ENCODE measurements around the gene VWA5A. TPM values are rescaled to one million over a fixed set of nuclear protein-coding genes. Genes with fewer than 3 reads are reported as not detected.

Gene VWA5A
- total RNA-seq, 1 experiment from 2014 or later: 3.1 TPM

DNA sequence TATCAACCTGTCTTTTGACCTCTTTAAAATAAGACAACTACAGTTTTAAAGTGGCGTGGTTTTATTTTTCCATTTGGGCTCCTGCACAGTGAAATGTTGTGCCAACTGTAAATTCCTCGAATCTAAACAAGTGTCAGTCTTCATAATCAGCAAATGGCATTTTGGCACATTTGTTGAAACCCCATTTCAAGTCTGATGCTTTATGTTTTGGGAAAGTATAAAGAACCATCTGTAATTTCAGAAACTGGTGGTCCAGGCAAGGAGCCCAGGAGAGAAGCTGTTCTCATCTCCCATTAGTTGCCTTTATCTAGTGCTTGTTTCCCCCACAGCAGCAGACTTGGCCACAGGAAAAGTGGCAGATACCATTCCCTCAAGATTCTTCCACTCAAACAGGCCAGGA lies 32.7 kb downstream of the VWA5A start:
- Histone ChIP-seq H3K4me3 (ENCODE audit: low read depth in 2 of 2, low read length in 2 of 2) (no peak overlapping the region), H3K27me3 (ENCODE audit: control insufficient read depth, insufficient read depth, low read length) (no peaks in the 10 kb centered on the region), H3K4me1 (ENCODE audit: control insufficient read depth, insufficient read depth, low read length) (no peaks in the 10 kb centered on the region), H3K36me3 (ENCODE audit: control insufficient read depth, insufficient read depth, low read length) (no peaks in the 10 kb centered on the region), H3K27ac (ENCODE audit: low read length) (no peak overlapping the region), H3K9me3 (ENCODE audit: control insufficient read depth, insufficient read depth, low read depth, low read length) (no peaks in the 10 kb centered on the region; the same call in 1 of the 2 replicates)
- CTCF ChIA-PET: no interaction called here
- no peak for DNase-seq (ENCODE audit: low read depth, low spot score)
- no peak for ATAC-seq
- intact Hi-C loops (cut with micrococcal nuclease; ENCODE audit: unreplicated experiment) (no loop called here), in situ Hi-C loops (cut with HindIII; ENCODE audit: low pct_unique_long_range_greater_than_20kb, low sequenced_read_pairs) (no loop called here)
- TF ChIP-seq SIN3A (IDR thresholded peaks at IDR 0.05; ENCODE audit: borderline replicate concordance, insufficient read depth, low read depth, low read length) (no peak), TCF7L2 (IDR thresholded peaks at IDR 0.05; ENCODE audit: low read depth, low read length) (no peak), POLR2AphosphoS5 (IDR thresholded peaks at IDR 0.05; ENCODE audit: low read depth, low read length) (no peak)
- TF ChIP-seq, protein P1, sequence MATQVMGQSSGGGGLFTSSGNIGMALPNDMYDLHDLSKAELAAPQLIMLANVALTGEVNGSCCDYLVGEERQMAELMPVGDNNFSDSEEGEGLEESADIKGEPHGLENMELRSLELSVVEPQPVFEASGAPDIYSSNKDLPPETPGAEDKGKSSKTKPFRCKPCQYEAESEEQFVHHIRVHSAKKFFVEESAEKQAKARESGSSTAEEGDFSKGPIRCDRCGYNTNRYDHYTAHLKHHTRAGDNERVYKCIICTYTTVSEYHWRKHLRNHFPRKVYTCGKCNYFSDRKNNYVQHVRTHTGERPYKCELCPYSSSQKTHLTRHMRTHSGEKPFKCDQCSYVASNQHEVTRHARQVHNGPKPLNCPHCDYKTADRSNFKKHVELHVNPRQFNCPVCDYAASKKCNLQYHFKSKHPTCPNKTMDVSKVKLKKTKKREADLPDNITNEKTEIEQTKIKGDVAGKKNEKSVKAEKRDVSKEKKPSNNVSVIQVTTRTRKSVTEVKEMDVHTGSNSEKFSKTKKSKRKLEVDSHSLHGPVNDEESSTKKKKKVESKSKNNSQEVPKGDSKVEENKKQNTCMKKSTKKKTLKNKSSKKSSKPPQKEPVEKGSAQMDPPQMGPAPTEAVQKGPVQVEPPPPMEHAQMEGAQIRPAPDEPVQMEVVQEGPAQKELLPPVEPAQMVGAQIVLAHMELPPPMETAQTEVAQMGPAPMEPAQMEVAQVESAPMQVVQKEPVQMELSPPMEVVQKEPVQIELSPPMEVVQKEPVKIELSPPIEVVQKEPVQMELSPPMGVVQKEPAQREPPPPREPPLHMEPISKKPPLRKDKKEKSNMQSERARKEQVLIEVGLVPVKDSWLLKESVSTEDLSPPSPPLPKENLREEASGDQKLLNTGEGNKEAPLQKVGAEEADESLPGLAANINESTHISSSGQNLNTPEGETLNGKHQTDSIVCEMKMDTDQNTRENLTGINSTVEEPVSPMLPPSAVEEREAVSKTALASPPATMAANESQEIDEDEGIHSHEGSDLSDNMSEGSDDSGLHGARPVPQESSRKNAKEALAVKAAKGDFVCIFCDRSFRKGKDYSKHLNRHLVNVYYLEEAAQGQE (IDR thresholded peaks at IDR 0.05; ENCODE audit: insufficient read depth in 1 of 2, low read depth in 2 of 2, low read length in 1 of 2): no peak
- TF ChIP-seq, protein P2, sequence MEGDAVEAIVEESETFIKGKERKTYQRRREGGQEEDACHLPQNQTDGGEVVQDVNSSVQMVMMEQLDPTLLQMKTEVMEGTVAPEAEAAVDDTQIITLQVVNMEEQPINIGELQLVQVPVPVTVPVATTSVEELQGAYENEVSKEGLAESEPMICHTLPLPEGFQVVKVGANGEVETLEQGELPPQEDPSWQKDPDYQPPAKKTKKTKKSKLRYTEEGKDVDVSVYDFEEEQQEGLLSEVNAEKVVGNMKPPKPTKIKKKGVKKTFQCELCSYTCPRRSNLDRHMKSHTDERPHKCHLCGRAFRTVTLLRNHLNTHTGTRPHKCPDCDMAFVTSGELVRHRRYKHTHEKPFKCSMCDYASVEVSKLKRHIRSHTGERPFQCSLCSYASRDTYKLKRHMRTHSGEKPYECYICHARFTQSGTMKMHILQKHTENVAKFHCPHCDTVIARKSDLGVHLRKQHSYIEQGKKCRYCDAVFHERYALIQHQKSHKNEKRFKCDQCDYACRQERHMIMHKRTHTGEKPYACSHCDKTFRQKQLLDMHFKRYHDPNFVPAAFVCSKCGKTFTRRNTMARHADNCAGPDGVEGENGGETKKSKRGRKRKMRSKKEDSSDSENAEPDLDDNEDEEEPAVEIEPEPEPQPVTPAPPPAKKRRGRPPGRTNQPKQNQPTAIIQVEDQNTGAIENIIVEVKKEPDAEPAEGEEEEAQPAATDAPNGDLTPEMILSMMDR (IDR thresholded peaks at IDR 0.05): no peak
- BruUV-seq (replicated peaks): no TSS peak
- POLR2A ChIA-PET: no interaction called here

DNA sequence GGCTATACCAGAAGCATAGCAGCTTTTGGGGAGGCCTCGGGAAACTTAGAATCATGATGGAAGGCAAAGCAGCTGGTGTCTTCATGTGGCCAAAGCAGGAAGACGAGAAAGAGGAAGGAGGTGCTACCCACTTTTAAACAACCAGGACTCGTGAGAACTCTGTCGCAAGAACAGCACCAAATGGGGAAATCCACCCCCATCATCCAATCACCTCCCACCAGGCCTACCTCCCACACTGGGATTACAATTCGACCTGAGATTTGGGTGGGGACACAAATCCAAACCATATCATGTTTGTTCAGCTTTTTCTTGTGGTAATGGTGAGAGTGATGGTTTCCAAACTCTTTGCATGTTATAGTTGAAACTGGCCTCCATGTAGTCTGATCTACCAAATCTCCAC lies 35.4 kb downstream of the VWA5A start:
- intact Hi-C loops (cut with micrococcal nuclease; ENCODE audit: unreplicated experiment) (no loop called here), in situ Hi-C loops (cut with HindIII; ENCODE audit: low pct_unique_long_range_greater_than_20kb, low sequenced_read_pairs) (no loop called here)
- no peak overlapping the region for H3K27ac ChIP-seq (ENCODE audit: low read length)
- ATAC-seq (no peak), DNase-seq (ENCODE audit: low read depth, low spot score) (no peak)
- POLR2A ChIA-PET: no interaction called here
- H3K9me3 ChIP-seq (ENCODE audit: control insufficient read depth, insufficient read depth, low read depth, low read length): no peaks in the 10 kb centered on the region; the same call in 1 of the 2 replicates
- TF ChIP-seq POLR2AphosphoS5 (IDR thresholded peaks at IDR 0.05; ENCODE audit: low read depth, low read length) (no peak), TCF7L2 (IDR thresholded peaks at IDR 0.05; ENCODE audit: low read depth, low read length) (no peak), SIN3A (IDR thresholded peaks at IDR 0.05; ENCODE audit: borderline replicate concordance, insufficient read depth, low read depth, low read length) (no peak)
- TF ChIP-seq, protein P1 (IDR thresholded peaks at IDR 0.05; ENCODE audit: insufficient read depth in 1 of 2, low read depth in 2 of 2, low read length in 1 of 2): no peak
- TF ChIP-seq, protein P2 (IDR thresholded peaks at IDR 0.05): no peak
- CTCF ChIA-PET: no interaction called here
- no peaks in the 10 kb centered on the region for H3K4me1 ChIP-seq (ENCODE audit: control insufficient read depth, insufficient read depth, low read length)
- H3K4me3 ChIP-seq (ENCODE audit: low read depth in 2 of 2, low read length in 2 of 2): no peak overlapping the region
- no peaks in the 10 kb centered on the region for H3K36me3 ChIP-seq (ENCODE audit: control insufficient read depth, insufficient read depth, low read length)
- no TSS peak for BruUV-seq (replicated peaks)
- H3K27me3 ChIP-seq (ENCODE audit: control insufficient read depth, insufficient read depth, low read length): no peaks in the 10 kb centered on the region

Measured in Panc1 (cell line).